Vagina (tissue), 2 donors: ENCODE results near the gene SLC39A11. TPM values are rescaled to one million over a fixed set of nuclear protein-coding genes. Genes with fewer than 3 reads are reported as not detected.

Source experiments
- DNase-seq, 2 donors: peaks; one replicate each; pipeline ENCODE4 v3.0.0-alpha.2; 2017; ENCODE audit errors: extremely low spot score in 2 of 2
- H3K27ac ChIP-seq: fragments of 200-600 bp; sonication (generic); one replicate; pipeline ENCODE4 v1.5.1; 2019
- H3K27me3 ChIP-seq: fragments of 200-600 bp; sonication (generic); one replicate; pipeline ENCODE4 v1.5.1; 2019
- H3K36me3 ChIP-seq, 2 donors: fragments of 200-600 bp; sonication (generic); one replicate each; pipeline ENCODE4 v1.5.1; 2017 to 2019
- H3K4me1 ChIP-seq: fragments of 200-600 bp; sonication (generic); one replicate; pipeline ENCODE4 v1.5.1; 2019
- H3K4me3 ChIP-seq, 2 donors: fragments of 200-600 bp; sonication (generic); 1 replicate in 1 of 2; 2 replicates in 1 of 2; pipeline ENCODE4 v1.5.1; 2016 to 2019
- H3K9me3 ChIP-seq: fragments of 200-600 bp; sonication (generic); one replicate; pipeline ENCODE4 v1.5.1; 2019
- CTCF ChIP-seq, 3 experiments: fragments of 450-650 bp in 2 of 3; fragments of 200-600 bp in 1 of 3; sonication (generic) in 1 of 3; IDR thresholded peaks; one replicate each; pipeline ENCODE4 v1.5.1; 2017 to 2019; ENCODE audit warnings: antibody characterized with exemption in 3 of 3, mild to moderate bottlenecking in 2 of 3, moderate library complexity in 2 of 3
- POLR2A ChIP-seq, 2 donors: fragments of 450-650 bp; IDR thresholded peaks; one replicate each; pipeline ENCODE4 v1.6.1; 2017; ENCODE audit warnings: antibody characterized with exemption in 2 of 2, mild to moderate bottlenecking in 2 of 2, moderate library complexity in 2 of 2
- POLR2AphosphoS5 ChIP-seq, 2 donors: sonication (generic); formaldehyde crosslinking; IDR thresholded peaks; one replicate each; pipeline ENCODE4 v1.9.0; 2017; ENCODE audit warnings: antibody characterized with exemption in 2 of 2, mild to moderate bottlenecking in 2 of 2, low read depth in 1 of 2; ENCODE audit not compliant: insufficient read depth in 1 of 2
- intact Hi-C: fragments of 100-400 bp; cut with DNase I; formaldehyde crosslinking; loops from one replicate; pipeline ENCODE4 v1.15.1; 2023
- total RNA-seq: library from RNA; depleted of rRNA; stranded (reverse); fragments of >200 nt; gene quantifications from one replicate; pipeline ENCODE4 v1.2.3, GENCODE V29; 2016

SLC39A11 gene
- total RNA-seq, 1 donor from 2014 or later, result 22.6 TPM

DNA sequence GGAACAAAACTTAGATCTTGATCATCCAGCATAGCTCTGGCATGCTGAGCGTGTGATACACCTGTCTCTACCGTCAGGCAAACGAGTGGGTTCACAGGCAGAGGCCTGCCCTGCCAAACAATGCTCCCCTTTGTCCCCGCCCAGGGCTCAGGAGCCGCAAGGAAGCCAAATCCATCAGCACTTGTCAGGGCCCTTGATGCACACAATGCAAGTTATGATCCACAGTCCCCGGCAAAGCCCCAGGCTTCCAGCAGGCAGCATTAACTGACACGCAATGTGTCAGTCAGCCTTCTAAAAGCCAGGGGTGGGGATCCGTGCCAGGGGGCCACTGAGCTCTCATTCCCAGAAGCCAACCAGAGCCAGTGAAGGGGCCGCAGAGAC is 460.9 kb downstream of the SLC39A11 start:
- no peak overlapping the region for H3K27ac ChIP-seq

GRCh38 chr17:72624652-72625051 is 467.8 kb downstream of the SLC39A11 start:
- no peak overlapping the region for H3K4me3 ChIP-seq
- no peak overlapping the region for H3K27ac ChIP-seq
- no peaks in the 10 kb centered on the region for H3K27me3 ChIP-seq
- intact Hi-C loops, result no loop called here
- no peaks in the 10 kb centered on the region for H3K4me1 ChIP-seq
- TF ChIP-seq POLR2A (IDR thresholded peaks at IDR 0.05) (no peak), POLR2AphosphoS5 (IDR thresholded peaks at IDR 0.05; ENCODE audit: insufficient read depth in 1 of 2, low read depth in 1 of 2) (no peak), CTCF (IDR thresholded peaks at IDR 0.05) (no peak)
- no peaks in the 10 kb centered on the region for H3K36me3 ChIP-seq
- no peaks in the 10 kb centered on the region for H3K9me3 ChIP-seq
- no peak for DNase-seq

More for the DNA sequence above, 460.9 kb downstream of the SLC39A11 start:
- intact Hi-C loops, result no loop called here
- no peak for DNase-seq
- Histone ChIP-seq H3K27me3 (no peaks in the 10 kb centered on the region), H3K4me1 (no peaks in the 10 kb centered on the region), H3K4me3 (no peak overlapping the region), H3K9me3 (no peaks in the 10 kb centered on the region), H3K36me3 (no peaks in the 10 kb centered on the region)
- TF ChIP-seq CTCF (IDR thresholded peaks at IDR 0.05) (no peak), POLR2AphosphoS5 (IDR thresholded peaks at IDR 0.05; ENCODE audit: insufficient read depth in 1 of 2, low read depth in 1 of 2) (no peak), POLR2A (IDR thresholded peaks at IDR 0.05) (no peak)

GRCh38 chr17:72624226-72624625 is 468.3 kb downstream of the SLC39A11 start:
- no peak overlapping the region for H3K27ac ChIP-seq
- H3K4me3 ChIP-seq, result no peak overlapping the region
- no peaks in the 10 kb centered on the region for H3K9me3 ChIP-seq
- no peaks in the 10 kb centered on the region for H3K36me3 ChIP-seq
- no peak for TF ChIP-seq CTCF (IDR thresholded peaks at IDR 0.05)
- no peak for TF ChIP-seq POLR2A (IDR thresholded peaks at IDR 0.05)
- TF ChIP-seq POLR2AphosphoS5 (IDR thresholded peaks at IDR 0.05; ENCODE audit: insufficient read depth in 1 of 2, low read depth in 1 of 2), result no peak
- H3K4me1 ChIP-seq, result no peaks in the 10 kb centered on the region
- H3K27me3 ChIP-seq, result no peaks in the 10 kb centered on the region
- intact Hi-C loops, result no loop called here
- no peak for DNase-seq

- DNase-seq, result no peak
- no peak overlapping the region for H3K4me3 ChIP-seq
- intact Hi-C loops, result no loop called here
- peaks cover 8% of the 10 kb centered on the region for H3K4me1 ChIP-seq
- no peaks in the 10 kb centered on the region for H3K36me3 ChIP-seq
- H3K27ac ChIP-seq, result no peak overlapping the region
- H3K27me3 ChIP-seq, result no peaks in the 10 kb centered on the region
- TF ChIP-seq POLR2AphosphoS5 (IDR thresholded peaks at IDR 0.05; ENCODE audit: insufficient read depth in 1 of 2, low read depth in 1 of 2) (no peak), POLR2A (IDR thresholded peaks at IDR 0.05) (no peak), CTCF (IDR thresholded peaks at IDR 0.05) (no peak)
- H3K9me3 ChIP-seq, result no peaks in the 10 kb centered on the region
Measured at GRCh38 chr17:72622661-72623433, 469.6 kb downstream of the SLC39A11 start.

GRCh38 chr17:72619976-72620650 is 472.4 kb downstream of the SLC39A11 start:
- TF ChIP-seq POLR2A (IDR thresholded peaks at IDR 0.05) (no peak), CTCF (IDR thresholded peaks at IDR 0.05) (no peak), POLR2AphosphoS5 (IDR thresholded peaks at IDR 0.05; ENCODE audit: insufficient read depth in 1 of 2, low read depth in 1 of 2) (no peak)
- no peaks in the 10 kb centered on the region for H3K27me3 ChIP-seq
- intact Hi-C loops, result no loop called here

More at GRCh38 chr17:72619976-72620650, 472.4 kb downstream of the SLC39A11 start:
- Histone ChIP-seq H3K4me1 (peaks cover 13% of the 10 kb centered on the region), H3K27ac (no peak overlapping the region), H3K4me3 (no peak overlapping the region), H3K9me3 (no peaks in the 10 kb centered on the region), H3K36me3 (no peaks in the 10 kb centered on the region)
- no peak for DNase-seq
